ENCODE data around the gene ZFHX3. TPM values are rescaled to one million over a fixed set of nuclear protein-coding genes. Genes with fewer than 3 reads are reported as not detected.

ZFHX3 gene
- total and polyA plus RNA-seq, 2 donors from 2014 or later = 2.3 to 29.3 TPM

DNA sequence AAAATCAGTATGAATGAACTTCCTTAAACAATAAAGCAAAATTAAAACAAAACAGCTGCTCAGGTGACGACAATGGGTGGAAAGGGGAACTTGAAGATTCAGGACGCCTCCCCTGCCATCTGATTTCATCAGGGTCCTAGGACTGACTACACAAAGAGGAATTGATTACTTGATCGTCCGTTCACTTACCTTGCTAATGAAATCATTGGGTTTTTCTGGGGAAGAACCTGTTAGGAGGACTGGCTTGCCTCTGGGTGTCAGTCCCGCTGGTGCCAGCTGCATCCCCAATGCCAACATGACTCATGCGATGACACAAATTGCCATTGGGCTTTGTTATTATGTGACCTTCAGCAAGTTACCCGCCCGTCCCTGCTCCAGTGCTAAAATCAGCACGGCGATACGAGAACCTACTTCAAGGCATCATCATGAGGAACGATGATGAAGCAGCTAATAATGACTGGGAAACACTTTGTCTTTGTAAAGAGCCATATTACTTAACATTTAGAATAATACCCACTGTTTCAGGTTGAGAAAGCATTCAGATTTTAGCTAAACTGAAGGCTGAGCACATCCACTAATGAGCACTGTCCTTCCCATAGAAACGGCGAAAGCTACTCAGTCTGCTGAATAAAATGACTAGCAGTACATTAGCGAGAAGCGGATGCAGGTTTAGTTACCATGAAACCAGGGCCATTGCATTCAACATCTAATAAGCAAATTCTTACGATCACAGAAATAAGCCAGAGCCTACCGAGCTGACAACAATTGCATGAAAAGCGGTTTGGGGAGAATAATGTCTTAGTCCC, 139.4 kb downstream of the ZFHX3 start:
- intact Hi-C loops (cut with DNase I) = no loop called here
- no peak for FAIRE-seq

GRCh38 chr16:72905581-72905980, 142.3 kb downstream of the ZFHX3 start:
- no peak overlapping the region for H3K4me3 ChIP-seq (ENCODE audit: low read length in 3 of 3)
- H3K9me3 ChIP-seq (ENCODE audit: control insufficient read depth in 2 of 3, insufficient read depth in 1 of 3, low read length in 3 of 3) = no peaks in the 10 kb centered on the region
- intact Hi-C loops (cut with DNase I) = no loop called here
- no peak for FAIRE-seq
- H3K27ac ChIP-seq (ENCODE audit: low read depth in 2 of 2, low read length in 2 of 2) = no peak overlapping the region
- no peak overlapping the region for H3K9ac ChIP-seq (ENCODE audit: low read length in 3 of 3)
- no peak for DNase-seq
- TF ChIP-seq CTCF (IDR thresholded peaks at IDR 0.05; ENCODE audit: borderline replicate concordance, extremely low read depth, insufficient read depth) = no peak
- no peaks in the 10 kb centered on the region for H3K27me3 ChIP-seq (ENCODE audit: control insufficient read depth, insufficient read depth, low read length)
- H3K36me3 ChIP-seq (ENCODE audit: control insufficient read depth in 2 of 3, insufficient read depth in 3 of 3, low read length in 3 of 3) = no peaks in the 10 kb centered on the region
- no peaks in the 10 kb centered on the region for H3K4me1 ChIP-seq (ENCODE audit: control insufficient read depth in 2 of 3, insufficient read depth in 2 of 3, low read depth in 1 of 3, low read length in 3 of 3)

More for the DNA sequence above, 139.4 kb downstream of the ZFHX3 start:
- Histone ChIP-seq H3K27me3 (ENCODE audit: control insufficient read depth, insufficient read depth, low read length) (no peaks in the 10 kb centered on the region), H3K27ac (ENCODE audit: low read depth in 2 of 2, low read length in 2 of 2) (no peak overlapping the region), H3K9me3 (ENCODE audit: control insufficient read depth in 2 of 3, insufficient read depth in 1 of 3, low read length in 3 of 3) (no peaks in the 10 kb centered on the region), H3K9ac (ENCODE audit: low read length in 3 of 3) (no peak overlapping the region), H3K4me1 (ENCODE audit: control insufficient read depth in 2 of 3, insufficient read depth in 2 of 3, low read depth in 1 of 3, low read length in 3 of 3) (no peaks in the 10 kb centered on the region), H3K4me3 (ENCODE audit: low read length in 3 of 3) (no peak overlapping the region), H3K36me3 (ENCODE audit: control insufficient read depth in 2 of 3, insufficient read depth in 3 of 3, low read length in 3 of 3) (no peaks in the 10 kb centered on the region)
- DNase-seq = no peak
- no peak for TF ChIP-seq CTCF (IDR thresholded peaks at IDR 0.05; ENCODE audit: borderline replicate concordance, extremely low read depth, insufficient read depth)

DNA sequence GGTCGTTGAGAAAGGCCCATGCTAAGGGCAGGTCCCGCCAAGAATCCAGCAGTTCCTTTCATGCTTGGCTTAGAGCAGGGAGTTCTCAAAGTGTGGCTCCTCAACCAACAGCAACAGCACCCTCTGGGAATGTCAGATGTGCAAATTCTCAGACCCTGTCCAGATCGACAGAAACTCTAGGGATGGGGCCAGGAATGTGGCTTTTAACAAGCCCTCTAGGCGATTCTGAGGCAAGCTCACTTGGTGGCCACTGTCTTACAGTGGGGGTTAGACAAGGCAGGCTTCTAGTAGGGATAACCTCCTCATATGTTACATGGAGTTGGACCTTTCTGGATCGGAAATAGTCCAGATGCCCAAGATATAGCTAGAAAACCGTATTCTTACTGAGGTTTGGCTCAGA, 144.8 kb downstream of the ZFHX3 start:
- intact Hi-C loops (cut with DNase I) = no loop called here
- DNase-seq (no peak), FAIRE-seq (no peak)
- H3K27ac ChIP-seq (ENCODE audit: low read depth in 2 of 2, low read length in 2 of 2) = no peak overlapping the region
- H3K9ac ChIP-seq (ENCODE audit: low read length in 3 of 3) = no peak overlapping the region
- H3K27me3 ChIP-seq (ENCODE audit: control insufficient read depth, insufficient read depth, low read length) = no peaks in the 10 kb centered on the region
- no peaks in the 10 kb centered on the region for H3K36me3 ChIP-seq (ENCODE audit: control insufficient read depth in 2 of 3, insufficient read depth in 3 of 3, low read length in 3 of 3)
- no peaks in the 10 kb centered on the region for H3K9me3 ChIP-seq (ENCODE audit: control insufficient read depth in 2 of 3, insufficient read depth in 1 of 3, low read length in 3 of 3)
- no peak overlapping the region for H3K4me3 ChIP-seq (ENCODE audit: low read length in 3 of 3)
- TF ChIP-seq CTCF (IDR thresholded peaks at IDR 0.05; ENCODE audit: borderline replicate concordance, extremely low read depth, insufficient read depth) = no peak
- no peaks in the 10 kb centered on the region for H3K4me1 ChIP-seq (ENCODE audit: control insufficient read depth in 2 of 3, insufficient read depth in 2 of 3, low read depth in 1 of 3, low read length in 3 of 3)

All from kidney (tissue), 14 donors.